ENCODE results near the gene GLT6D1.
"Not testable (repeated sequence)": the region's sequence is repeated elsewhere in the genome, so short reads cannot be mapped to it uniquely, and the experiment has no call there.

The GLT6D1 gene

DNA sequence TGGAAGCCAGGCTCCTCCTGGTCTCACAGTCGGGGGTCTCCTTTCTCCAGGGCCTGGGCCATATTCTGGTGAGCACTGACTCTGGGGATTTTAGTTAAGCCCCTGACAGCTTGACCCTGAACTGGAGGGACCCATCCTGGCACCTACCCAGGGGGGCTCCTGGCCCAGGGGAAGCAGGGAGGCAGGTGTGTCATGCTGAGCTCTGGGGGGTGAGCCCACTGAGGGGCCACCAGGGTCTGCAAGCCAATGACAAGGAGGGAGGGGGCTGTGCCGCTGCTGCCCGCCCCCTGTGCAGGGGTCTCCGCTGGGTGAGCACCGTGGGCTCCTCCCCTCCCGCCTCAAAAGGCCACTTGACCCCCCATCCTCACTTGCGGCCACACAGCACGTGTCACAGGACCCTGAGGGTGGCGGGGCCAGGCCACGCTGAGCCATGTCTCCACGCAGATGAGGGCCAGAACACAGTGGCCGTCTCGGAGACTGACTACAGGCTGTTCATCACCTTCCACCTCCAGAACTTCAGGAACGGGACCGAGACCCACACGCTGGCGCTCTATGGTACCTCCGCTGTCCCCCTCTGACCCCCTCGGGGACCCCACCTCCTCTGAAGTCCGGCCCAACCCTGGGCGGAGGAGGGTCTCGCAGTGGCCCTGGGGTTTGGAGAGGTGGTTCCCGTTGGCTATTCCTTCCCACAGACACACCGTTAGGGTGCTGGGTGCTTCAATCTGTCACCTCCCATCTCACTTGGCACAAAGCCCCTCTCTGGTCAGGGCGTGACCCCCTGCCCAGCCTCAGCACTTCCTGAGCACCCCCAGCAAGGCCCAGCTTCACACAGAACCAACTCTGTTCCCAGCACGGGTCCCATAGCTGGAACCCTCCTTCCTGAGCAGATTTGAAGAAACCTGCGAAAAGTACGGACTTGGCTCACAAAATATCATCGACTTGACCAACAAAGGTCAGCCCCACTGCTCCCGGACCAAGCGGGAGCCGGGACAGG lies 25.8 kb upstream of the GLT6D1 start:
- DNase-seq, result no peak

DNA sequence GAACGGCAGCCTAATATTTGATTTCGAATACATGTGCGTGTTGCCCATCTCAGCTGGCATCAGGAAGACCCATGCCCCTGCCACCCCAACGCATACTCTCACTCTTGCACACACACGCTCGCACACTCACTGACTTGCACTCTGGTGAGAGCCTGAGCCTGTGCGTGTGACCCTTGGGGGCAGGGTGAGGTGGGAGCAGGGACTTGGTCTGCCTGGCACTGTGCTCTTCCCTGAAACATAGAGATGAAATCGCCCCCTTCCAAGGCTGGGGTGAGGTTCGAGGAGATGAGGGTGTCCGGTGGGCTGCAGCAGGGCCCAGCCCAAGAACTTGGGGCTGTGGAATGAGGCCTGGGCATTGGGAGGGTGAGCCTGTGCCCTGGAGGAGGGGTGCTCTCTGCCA lies 24.9 kb upstream of the GLT6D1 start:
- no peak for DNase-seq

DNA sequence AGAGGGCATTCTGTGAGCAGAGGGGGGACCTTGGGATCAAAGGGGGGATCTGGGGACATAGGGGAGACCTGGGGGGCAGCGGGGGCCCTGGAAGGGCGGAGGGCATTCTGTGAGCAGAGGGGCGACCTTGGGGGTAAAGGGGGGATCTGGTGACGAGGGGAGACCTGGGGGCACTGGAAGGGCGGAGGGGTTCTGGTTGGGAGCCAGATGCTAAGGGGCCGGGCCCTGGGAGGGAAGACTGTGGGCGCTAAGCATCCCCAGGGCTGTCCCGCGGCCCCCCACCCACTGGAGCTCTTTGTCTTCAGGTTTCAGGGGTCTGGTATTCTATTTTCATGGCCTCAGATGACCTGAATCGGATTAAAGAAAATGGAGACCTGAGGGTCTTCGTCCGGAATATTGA lies 24.5 kb upstream of the GLT6D1 start:
- no peak for DNase-seq

DNA sequence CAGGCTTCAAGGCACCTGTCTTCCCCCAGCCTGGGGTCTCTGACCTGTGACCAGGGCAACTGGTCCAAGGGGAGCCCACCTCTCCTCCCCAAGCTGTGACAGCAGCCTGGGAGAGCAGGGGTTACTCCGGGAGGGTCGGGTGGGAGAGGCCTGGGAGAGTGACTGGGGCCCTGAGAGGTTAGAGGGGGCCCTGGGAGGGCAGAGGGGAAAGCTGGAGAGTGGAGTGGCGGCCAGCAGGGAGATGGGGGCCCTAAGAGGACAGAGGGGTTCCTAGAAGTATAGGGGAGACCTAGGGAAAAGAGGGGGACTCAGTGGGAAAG lies 24.1 kb upstream of the GLT6D1 start:
- DNase-seq, result no peak

DNA sequence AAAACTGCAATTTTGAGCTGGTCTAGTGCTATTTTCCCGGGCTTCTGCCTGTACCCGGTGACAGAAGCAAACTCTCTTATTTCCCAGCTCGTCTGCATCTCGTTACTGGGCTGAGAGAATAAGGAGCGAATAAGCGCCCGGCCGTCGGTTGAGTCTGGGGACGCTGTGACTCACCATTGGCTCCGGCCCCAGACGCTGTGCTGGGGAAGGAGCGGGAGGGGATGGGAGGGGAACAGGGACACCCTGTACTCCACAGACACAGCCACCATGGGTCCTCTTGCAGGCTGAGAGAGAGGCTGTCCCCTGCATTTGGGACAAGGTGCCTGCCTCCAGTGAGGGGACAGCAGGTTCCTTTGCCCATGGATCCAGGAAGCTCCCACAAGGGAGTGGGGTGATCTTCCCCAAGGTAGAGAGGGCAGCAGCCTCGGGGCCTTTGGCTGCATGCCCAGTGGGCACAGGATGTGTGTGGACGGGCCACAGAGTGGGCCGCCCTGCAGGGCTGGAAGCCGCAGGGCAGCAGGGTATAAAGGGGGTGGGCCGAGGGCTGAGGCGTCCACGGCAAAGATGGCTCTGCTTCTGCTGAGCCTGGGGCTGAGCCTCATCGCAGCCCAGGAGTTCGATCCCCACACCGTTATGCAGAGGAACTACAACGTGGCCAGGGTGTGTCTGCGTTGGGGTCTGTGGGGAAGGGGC lies 23.6 kb upstream of the GLT6D1 start, which contains the start of gene LCN9:
LCN9 (plus strand) TSS at position 552 of the 693 bp plus-strand sequence; CDS start at position 565, 13 bp downstream.
- DNase-seq, result no peak

DNA sequence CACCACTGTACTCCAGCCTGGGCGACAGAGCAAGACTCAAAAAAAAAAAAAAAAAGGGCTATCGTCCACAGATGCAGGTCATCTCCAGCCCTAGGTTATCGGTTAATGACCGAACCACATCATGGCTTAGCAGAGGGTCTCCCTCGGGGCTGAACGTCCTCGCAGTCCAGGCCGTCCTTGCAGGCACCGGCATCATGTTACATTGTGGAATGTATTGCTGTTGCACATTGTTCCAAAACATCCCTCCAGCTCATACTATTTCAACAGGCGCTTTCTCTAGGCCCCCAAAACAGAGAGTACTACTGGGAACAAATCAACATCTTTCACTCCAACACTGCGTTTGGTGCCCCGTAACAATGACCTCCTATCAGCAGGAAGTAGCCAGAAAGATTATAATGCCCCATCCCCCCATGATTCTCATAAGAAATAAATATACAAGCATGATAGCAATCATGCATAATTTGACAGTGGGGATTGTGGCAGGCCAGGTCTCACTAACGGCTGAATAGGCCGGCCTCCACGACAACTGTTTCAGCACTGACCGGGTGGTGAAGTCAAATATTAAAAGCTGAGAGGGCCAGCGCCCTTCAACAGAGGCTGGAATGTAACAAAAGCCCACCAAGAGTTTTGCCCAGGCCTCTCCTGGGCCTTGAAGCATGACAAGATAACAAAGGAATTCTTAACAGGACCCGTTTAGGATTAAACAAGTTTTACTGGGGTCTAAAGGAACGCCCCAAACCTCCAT lies 22.6 kb upstream of the GLT6D1 start:
- DNase-seq, result no peak

DNA sequence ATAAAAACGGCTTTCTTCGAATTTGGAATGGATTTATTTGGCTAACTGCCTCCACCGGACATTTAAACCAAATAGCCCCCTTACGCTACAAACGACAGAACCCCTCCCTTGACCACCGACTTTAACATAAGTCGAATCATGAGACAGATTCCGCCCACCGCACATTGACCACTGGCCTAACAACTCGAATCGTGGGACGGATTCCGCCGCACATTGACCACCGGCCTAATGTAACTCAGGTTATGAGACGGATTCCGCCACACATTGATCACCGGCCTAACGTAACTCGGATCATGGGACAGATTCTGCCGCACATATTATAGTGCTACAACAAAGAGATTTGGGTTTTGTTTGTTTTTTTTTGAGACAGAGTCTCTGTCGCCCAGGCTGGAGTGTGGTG lies 21.1 kb upstream of the GLT6D1 start:
- no peak for DNase-seq

DNA sequence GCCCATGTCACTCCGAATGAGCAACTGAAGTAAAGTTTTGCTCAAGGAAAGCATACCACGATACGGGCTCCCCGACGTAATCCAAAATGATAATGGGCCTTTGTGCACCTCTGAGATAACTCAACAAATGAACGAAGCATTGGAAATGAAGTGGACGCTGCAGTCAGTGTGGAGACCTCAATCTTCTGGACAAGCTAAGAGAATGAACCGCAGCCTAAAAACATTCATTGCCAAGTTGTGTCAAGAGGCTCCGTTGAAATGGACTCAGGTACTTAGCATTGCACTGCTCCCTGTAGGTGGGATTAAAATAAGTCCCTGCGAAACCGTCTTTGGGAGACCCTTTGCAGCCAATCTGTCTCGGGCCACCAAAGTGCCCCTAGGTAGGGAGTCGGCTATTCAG lies 19.9 kb upstream of the GLT6D1 start:
- DNase-seq, result no peak

DNA sequence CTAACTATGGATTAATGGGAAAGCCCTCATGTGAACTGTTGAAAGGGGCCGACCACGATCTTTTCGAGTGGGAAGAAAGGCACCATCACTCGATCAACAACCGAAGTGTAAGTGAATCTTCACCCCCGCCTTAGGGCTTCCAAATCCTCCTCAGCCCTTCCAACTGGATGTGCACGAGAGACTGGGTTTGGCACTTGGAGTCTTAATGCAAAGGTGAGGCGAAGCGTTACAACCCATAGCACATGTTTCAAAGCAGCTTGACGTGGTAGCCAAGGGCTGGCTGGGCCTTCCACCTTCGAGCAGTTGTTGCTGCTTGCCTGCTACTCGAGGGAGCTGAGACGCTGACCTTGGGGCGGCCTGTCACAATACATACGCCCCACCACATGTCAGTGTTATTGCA lies 18.1 kb upstream of the GLT6D1 start:
- no peak for DNase-seq

DNA sequence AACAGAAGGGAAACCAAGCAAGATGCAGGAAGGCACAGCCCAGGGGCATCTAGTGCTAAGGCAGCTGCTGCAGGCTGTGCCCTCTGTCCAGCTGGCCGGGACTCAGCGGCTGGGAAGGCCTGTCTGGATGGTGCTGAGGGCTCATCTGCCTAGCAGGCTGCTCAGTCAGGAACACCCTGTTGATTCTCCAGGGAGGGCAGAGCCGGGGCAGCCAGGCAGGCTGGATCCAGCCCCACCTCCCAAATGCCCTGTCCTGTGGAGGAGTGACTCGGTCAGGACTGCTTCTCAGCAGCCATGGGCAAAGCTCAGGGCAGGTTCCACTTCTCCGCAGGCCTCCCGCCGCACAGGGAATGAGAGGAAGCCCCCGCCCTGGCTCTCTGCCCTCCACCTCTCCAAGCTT lies 16.0 kb upstream of the GLT6D1 start:
- no peak for DNase-seq

DNA sequence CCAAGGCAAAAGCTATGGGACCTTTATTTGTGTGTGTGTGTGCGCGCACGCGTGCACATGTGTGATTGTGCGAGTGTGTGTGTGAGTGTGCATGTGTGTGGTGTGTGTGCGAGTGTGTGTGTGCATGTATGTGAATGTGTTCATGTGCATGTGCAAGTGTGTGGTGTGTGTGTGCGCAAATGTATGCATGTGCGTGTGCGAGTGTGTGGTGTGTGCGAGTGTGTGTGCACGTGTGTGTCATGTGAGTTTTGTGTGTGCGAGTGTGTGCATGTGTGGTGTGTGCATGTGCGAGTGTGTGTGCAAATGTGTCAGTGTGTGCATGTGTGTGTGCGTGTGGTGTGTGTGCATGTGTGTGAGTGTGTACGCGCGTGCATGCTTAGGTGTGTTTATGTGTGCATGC lies 11.1 kb upstream of the GLT6D1 start:
- no peak for DNase-seq

DNA sequence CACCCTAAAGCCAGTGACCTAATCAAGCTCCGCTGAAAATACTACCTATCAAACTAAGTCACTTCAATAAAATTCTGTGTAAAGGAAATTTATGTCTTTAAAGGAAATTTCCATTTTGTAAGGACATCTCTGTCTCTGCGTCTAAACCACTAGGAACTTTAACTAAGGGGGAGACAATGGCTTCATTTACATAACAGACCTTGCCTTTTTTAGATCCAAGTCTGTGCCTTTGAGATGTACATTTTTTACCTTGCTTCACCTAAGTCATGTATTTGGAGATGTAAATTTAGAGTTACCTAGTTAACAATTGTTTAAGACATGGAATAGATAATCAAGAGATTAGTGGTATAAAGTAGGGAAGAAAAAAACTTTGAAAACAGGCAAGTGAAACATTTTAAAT lies 10.2 kb upstream of the GLT6D1 start:
- no peak for DNase-seq

DNA sequence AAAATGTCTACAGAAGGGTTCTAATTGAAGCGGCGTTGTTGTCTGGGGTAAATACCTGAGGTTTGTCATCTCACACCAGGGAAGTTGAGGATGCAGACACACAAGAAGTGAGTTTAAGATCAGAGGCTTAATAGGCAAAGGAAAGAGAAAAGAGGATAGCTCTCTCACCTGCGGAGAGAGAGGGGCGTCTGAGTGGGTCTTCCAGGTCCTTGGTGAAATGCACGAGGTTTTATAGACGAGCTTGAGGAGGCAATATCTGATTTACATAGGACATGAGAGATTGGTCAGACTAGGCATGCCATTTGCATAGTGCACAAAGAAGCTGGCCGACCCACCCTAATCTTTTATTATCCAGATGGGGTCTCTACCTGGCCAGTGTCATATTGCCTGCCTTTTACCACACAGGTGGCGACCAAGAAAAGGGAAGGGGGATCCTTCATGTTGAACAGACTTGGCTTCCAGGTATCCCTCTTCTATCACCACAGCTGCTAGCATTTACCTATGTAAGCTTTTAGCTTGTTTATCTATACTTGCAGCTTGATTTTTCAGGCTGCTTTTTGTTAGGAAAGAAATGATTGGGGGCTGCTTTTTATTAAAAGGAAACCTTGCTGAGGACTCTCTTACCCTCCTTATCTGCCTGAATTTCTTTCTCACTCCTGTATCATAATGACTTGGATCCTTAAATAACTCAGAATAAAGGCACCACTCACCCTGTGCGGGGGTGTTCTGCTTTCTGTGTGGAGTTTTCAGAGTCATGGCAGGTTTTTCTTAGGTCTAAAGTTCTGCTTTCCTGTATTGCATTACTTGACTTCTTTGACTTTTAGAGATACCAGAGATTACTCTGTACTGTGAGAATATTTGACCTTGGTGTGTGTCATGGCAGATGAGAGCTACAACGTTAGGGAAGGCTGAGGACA lies 9.4 kb upstream of the GLT6D1 start:
- DNase-seq, result no peak

DNA sequence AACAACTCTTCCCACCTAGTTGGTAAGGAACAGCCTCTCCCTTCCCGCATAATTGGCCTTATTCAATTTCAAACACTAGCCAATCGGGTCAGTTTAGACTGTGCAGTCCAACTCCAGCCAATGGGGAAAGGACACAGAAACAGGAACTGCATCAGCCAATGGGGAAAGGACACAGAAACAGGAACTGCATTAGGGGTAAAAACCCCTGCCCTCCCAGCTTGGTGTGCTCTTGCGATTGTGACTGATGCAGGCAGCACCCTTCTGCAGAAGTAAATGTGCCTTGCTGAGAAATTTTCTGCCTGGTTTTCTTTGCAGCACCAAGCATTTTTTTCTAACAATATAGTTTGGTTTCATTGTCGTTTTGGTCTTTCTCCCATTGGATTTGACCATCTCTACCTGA lies 8.5 kb upstream of the GLT6D1 start:
- no peak for DNase-seq

DNA sequence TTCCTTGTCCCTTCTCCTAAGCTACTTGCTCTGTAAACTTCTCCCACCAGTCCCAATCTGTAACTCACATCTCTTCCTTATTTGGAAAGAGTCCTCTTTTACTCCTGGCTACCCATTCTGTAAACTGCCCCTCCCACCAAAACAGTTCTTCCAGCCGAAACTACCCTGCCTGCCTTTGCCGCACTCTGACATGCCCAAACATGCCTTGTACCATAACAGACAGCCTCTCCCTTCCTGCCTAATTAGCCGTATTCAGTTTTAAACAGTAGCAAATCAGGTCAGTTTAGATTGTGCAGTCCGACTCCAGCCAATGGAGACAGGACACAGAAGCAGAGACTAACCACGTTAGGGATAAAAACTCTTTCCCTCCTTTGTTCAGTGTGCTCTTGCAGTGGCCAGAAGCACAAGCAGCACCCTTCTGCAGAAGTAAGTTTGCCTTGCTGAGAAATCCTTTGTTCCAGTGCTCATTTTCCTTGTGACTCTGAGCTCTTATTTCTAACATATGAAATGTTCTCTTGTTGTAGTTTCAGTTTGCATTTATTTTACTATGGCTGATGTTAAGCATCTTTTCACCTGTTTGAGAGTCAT lies 5.4 kb upstream of the GLT6D1 start:
- no peak for DNase-seq

DNA sequence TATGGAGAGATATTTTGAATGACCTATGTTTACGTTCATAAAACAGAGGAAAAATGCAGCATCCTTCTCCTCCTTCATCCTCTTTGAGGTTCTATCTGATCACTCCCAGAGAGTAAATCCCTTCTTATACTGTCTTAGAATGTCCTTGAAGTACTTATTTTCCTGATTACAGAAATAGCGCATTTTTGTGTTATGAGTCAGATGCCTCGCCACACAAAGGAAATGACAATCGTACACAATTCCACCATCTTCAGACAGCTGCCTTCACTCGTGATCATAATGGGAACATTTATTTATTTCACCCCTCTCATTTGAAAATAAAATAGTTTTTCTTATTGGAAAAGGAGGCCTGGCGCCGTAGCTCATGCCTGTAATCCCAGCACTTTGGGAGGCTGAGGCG lies 2.4 kb upstream of the GLT6D1 start:
- no peak for DNase-seq

DNA sequence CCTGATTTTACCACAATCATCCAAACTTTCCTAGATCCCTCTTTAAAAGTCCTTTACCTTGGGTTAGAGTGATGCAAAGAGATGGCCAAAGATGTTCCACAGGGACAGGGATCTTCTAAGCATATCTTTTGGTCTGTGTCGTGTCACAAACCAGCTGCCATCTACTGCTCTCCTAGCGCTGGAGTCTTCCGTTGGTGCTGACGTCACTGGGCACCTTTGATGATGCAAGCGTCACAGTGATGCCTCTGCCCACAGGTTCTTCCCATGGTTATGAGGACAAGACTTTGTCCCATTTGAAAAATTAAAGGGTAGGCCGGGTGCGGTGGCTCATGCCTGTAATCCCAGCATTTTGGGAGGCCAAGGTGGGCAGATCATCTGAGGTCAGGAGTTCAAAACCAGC lies 1.7 kb upstream of the GLT6D1 start:
- DNase-seq, result no peak

DNA sequence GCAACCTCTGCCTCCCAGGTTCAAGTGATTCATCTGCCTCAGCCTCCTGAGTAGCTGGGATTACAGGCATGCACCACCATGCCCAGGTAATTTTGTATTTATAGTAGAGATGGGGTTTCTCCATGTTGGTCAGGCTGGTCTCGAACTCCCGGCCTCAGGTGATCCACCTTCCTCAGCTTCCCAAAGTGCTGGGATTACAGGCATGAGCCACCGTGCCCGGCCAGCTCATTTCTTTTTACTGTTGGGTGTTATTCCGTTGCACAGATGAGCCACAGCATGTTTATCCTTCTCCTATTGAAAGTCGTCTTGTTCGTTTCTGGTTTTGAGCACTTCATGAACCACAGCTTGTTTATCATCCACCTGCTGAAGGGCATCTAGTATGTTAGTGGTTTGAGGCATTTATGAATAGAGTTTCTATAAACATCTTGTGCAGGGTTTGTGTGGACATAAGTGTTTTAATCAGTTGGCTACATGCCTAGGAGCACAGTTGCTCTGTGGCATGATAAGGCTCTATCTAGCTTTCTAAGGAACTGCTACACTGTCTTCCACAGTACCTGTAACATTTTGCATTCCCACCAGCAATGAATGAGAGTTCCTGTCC lies 2.3 kb downstream of the GLT6D1 start:
- not testable (repeated sequence) for DNase-seq

DNA sequence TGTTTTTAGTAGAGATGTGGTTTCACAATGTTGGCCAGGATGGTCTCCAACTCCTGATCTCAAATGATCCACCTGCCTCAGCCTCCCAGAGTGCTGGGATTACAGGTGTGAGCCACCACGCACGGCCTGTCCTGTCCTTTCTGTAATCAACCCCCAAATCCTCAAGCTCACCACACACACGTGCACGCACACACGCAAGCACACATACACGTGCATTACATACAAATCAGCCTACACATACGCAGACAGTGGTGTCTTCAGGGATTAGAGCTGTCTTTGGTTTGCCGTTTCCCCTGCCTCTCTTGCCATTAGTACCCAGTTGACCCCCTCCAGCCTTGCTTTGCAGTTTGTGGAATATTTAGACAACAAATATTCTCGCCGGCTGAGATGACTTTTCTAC lies 6.5 kb downstream of the GLT6D1 start:
- no peak for DNase-seq

DNA sequence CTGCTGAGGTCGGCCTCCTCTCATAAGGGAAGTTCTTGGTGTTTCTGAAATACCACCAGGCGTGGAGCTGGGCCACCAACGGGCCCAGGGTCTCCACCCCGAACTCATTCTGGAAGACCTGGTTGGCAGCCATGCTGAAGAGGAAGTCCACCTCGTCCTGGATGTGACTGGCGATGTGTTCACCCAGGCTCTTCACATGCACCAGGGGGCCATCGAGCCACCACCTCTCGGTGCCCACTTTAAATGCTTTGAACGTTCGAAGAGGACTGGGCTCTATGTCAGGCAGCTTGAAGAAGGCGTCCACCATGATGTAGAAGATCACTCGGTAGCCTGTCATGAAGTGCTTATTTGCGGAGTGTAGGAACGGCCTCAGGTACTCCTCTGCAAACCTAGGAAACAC lies 15.1 kb downstream of the GLT6D1 start:
- no peak for DNase-seq

DNA sequence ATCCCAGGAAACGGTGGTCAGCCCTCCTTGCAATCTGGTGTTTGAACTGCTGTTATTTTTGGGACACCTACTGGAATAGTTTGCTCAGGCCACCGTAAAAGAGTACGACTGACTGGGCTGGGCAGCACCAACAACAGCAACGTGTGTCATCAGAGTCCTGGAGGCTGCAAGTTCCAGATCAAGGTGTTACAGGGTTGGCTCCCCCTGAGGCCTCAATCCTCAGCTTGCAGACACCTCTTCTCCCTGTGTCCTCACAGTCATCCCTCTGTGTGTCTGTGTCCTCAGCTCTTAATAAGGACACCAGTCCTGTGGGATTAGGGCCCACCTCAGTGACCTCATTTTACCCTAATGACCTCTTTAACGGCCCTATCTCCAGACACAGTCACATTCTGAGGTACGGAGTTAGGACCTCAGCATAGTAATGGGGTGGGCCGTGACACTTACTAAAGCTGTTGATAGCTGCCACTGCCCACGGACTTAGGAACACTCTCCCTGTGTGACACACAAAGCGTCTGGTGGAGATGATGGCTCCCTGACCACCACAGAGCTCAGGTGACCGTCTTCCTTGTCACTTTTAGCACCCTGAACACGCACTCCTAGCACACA lies 16.8 kb downstream of the GLT6D1 start:
- DNase-seq, result no peak
